RWPE1 (cell line): ENCODE results near the gene TOP3B.

Experiments
- CTCF ChIA-PET: fragments of 350-600 bp; sonication (Branson Sonifier 250); formaldehyde crosslinking; extraction: SDS; loops from one replicate; lab custom pipeline; 2021; lab: Yijun Ruan, JAX
- POLR2A ChIA-PET: fragments of 400-600 bp; formaldehyde crosslinking; extraction: SDS; loops from one replicate; lab custom pipeline; 2020; ENCODE audit warnings: antibody characterized with exemption; ENCODE audit not compliant: low non-redundant PET; lab: Yijun Ruan, JAX
- DNase-seq: peaks from one replicate; pipeline ENCODE4 v3.0.0; 2012; ENCODE audit warnings: low spot score
- H3K27ac ChIP-seq: fragments of 450-650 bp; 2 replicates; pipeline ENCODE4 v1.5.1; 2017
- CTCF ChIP-seq: fragments of 450-650 bp; conservative IDR thresholded peaks from 2 replicates; pipeline ENCODE4 v1.5.1; 2017; ENCODE audit warnings: low read depth, mild to moderate bottlenecking

Gene TOP3B

GRCh38 chr22:21970037-21970799, 12.4 kb downstream of the TOP3B start:
- ChIA-PET POLR2A (no interaction called here), CTCF (interaction anchor here (0.6 to 0.9 kb wide), 2 partner anchors 17 to 32 kb away, joined by 3 to 4 read pairs; no protein-coding TSS in a partner anchor)
- DNase-seq = no peak
- no peak for TF ChIP-seq CTCF
- peak overlapping the region; percentile 52 for H3K27ac ChIP-seq

GRCh38 chr22:21968452-21969129, 14.0 kb downstream of the TOP3B start:
- DNase-seq = no peak
- no peak for TF ChIP-seq CTCF
- ChIA-PET POLR2A (no interaction called here), CTCF (no interaction called here)
- H3K27ac ChIP-seq = no peak overlapping the region

DNA sequence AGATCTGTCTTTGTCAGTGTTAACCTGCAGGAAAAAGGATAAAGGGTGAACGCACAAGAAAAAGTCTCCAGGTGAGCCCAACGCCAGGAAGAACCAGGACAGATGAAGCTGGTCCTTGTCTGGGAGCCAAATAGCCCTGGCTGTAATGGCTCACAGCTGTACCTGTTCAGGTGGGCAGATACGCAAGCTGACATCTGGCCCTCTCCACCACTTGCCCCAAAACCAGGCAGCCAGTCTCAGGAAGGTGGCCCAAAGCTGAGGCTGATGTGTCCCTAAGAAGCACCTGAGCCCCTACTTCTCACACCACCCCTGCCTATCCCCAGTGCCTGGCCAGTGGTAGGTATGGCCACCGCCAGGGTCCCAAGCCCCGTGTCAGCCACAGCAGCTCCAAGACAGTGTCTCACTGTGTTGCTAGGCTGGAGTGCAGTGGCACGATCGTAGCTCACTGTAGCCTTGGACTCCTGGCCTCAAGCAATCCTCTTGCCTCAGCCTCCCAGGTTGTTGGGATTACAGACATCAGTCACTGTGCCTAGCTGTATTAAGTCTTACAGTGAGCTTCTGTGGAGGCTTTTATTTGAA, 14.8 kb downstream of the TOP3B start:
- ChIA-PET POLR2A (no interaction called here), CTCF (interaction anchor here (1.1 kb wide), 1 partner anchor 15 kb away, joined by 3 read pairs; the partner anchor contains the start of gene PPM1F)
- TF ChIP-seq CTCF = no peak
- no peak overlapping the region for H3K27ac ChIP-seq
- no peak for DNase-seq

DNA sequence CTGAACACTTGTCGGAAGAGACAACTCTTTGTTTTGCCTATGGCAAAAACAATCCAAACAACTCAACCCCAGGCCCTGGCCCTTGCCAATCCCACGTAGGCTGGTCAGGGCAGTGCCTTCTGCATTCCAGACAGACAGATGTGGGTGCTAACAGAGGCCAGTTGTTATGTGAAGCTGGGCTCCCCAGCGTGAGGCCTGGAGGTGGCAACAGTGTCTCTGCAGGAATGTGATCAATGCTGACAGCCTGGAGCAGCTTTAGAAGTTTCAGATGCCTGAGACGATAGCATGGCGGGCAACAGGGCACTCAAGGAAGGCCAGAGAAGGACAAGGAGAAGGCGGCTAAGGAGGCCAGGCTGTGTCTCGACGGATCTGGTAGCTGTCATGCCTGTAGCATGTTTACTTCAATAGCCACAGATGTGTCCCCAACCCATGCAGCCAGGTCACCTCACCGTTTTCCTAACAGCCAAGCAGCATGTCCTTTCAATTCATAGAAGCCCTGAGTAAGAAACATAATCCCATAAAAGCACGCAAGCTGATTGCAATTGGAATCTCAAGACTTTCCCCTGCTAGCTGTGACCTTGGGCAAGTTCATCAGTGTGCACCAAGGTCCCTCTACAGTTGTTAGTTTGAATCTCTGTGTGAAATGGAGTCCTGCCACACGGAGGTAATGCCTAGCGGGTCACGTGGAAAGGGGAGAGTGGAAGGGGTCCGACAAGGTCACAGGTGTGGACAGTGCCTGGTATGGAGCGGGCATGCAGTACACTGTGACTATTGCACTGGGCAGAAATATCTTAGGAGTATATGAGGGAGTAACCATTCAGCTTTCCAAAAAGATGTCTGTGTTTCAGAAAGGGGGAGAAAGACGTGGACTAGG, 15.7 kb downstream of the TOP3B start:
- TF ChIP-seq CTCF = no peak
- CTCF ChIA-PET = interaction anchor here (0.6 to 1.1 kb wide), 2 partner anchors 14 to 178 kb away, joined by 3 read pairs; partner anchors contain the start of gene PPM1F
- POLR2A ChIA-PET = no interaction called here
- H3K27ac ChIP-seq = 0 out of 2 replicates have a peak overlapping the region, but pooled peaks have one; percentile 16
- DNase-seq = no peak

DNA sequence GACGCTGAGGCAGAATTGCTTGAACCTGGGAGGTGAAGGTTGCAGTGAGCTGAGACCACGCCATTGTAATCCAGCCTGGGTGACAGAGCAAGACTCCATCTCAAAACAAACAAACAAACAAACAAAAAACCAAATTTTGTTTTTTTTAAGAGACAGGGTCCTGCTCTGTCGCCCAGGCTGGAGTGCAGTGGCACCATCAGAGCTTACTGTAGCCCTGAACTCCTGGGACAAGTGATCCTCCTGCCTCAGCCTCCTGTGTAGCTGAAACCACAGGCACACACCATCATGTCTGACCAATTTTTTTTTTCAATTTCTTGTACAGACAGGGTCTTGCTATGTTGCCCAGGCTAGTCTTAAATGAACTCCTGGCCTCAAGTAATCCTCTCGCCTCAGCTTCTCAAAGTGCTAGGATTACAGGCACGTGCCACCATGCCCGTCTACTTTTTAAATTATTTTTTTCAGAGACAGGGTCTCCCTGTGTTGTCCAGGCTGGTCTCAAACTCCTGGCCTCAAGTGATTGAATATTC, 16.8 kb downstream of the TOP3B start:
- TF ChIP-seq CTCF = no peak
- POLR2A ChIA-PET = no interaction called here
- no peak for DNase-seq
- CTCF ChIA-PET = interaction anchor here (0.6 kb wide), 1 partner anchor 179 kb away, joined by 3 read pairs; no protein-coding TSS in a partner anchor
- no peak overlapping the region for H3K27ac ChIP-seq
